MM.1S (cell line): ENCODE measurements around the gene CATSPERZ.
A peak's percentile ranks its signal among the peaks of the same experiment; 100 is the strongest.

ENCODE experiments used
- DNase-seq: peaks from one replicate; pipeline ENCODE4 v3.0.0-alpha.2; 2015
- H2AFZ ChIP-seq: fragments of 300-600 bp; sonication (generic); 2 replicates; pipeline ENCODE4 v1.6.0; 2016; ENCODE audit warnings: antibody characterized with exemption, low read length
- H3F3A ChIP-seq: fragments of 300-600 bp; sonication (generic); 2 replicates; pipeline ENCODE4 v1.6.1; 2016; ENCODE audit warnings: mild to moderate bottlenecking, antibody characterized with exemption, low read length, moderate library complexity, mixed read lengths; ENCODE audit not compliant: insufficient read depth
- H3K27ac ChIP-seq: fragments of 300-600 bp; sonication (generic); 2 replicates; pipeline ENCODE4 v1.5.1; 2016; ENCODE audit warnings: mild to moderate bottlenecking, low read length
- H3K27me3 ChIP-seq: fragments of 300-600 bp; sonication (generic); replicated peaks from 2 replicates; pipeline ENCODE4 v1.6.0; 2016; ENCODE audit warnings: low read length; ENCODE audit not compliant: insufficient read depth
- H3K36me3 ChIP-seq: fragments of 300-600 bp; sonication (generic); replicated peaks from 2 replicates; pipeline ENCODE4 v1.6.1; 2016; ENCODE audit warnings: mild to moderate bottlenecking, low read length, mixed read lengths; ENCODE audit not compliant: insufficient read depth
- H3K4me1 ChIP-seq: fragments of 300-600 bp; sonication (generic); 2 replicates; pipeline ENCODE4 v1.6.1; 2016; ENCODE audit warnings: low read length, mixed read lengths
- H3K4me2 ChIP-seq: fragments of 300-600 bp; sonication (generic); 2 replicates; pipeline ENCODE4 v1.6.0; 2016; ENCODE audit warnings: low read depth, low read length
- H3K4me3 ChIP-seq: fragments of 300-600 bp; sonication (generic); 2 replicates; pipeline ENCODE4 v1.5.1; 2016; ENCODE audit warnings: low read length, mixed read lengths
- H3K79me2 ChIP-seq: fragments of 300-600 bp; sonication (generic); 2 replicates; pipeline ENCODE4 v1.6.1; 2016; ENCODE audit warnings: mixed run types, low read length, mixed read lengths
- H3K9ac ChIP-seq: fragments of 300-600 bp; sonication (generic); 2 replicates; pipeline ENCODE4 v1.6.1; 2016; ENCODE audit warnings: low read length, mixed read lengths
- H3K9me2 ChIP-seq: fragments of 300-600 bp; sonication (generic); replicated peaks from 2 replicates; pipeline ENCODE4 v1.6.1; 2016; ENCODE audit warnings: mild to moderate bottlenecking, low read length, mixed read lengths; ENCODE audit not compliant: insufficient read depth
- H3K9me3 ChIP-seq: fragments of 300-600 bp; sonication (generic); replicated peaks from 2 replicates; pipeline ENCODE4 v1.6.1; 2016; ENCODE audit warnings: mild to moderate bottlenecking, low read length, mixed read lengths; ENCODE audit not compliant: insufficient read depth
- H4K20me1 ChIP-seq: fragments of 300-600 bp; sonication (generic); 2 replicates; pipeline ENCODE4 v1.6.1; 2016; ENCODE audit warnings: mild to moderate bottlenecking, low read length, moderate library complexity, mixed read lengths; ENCODE audit not compliant: insufficient read depth
- CTCF ChIP-seq: fragments of 300-600 bp; sonication (generic); IDR thresholded peaks from 2 replicates; pipeline ENCODE4 v1.5.1; 2016; ENCODE audit warnings: antibody characterized with exemption, low read length, mixed read lengths
- EZH2 ChIP-seq: fragments of 300-600 bp; sonication (generic); optimal IDR thresholded peaks from 2 replicates; pipeline ENCODE3; 2017; ENCODE audit warnings: low read depth, mild to moderate bottlenecking, antibody characterized with exemption, low read length, mixed read lengths
- EZH2phosphoT487 ChIP-seq: fragments of 300-600 bp; sonication (generic); IDR thresholded peaks from 2 replicates; pipeline ENCODE4 v1.6.1; 2018; ENCODE audit warnings: antibody characterized with exemption, low read length

CATSPERZ gene, protein sequence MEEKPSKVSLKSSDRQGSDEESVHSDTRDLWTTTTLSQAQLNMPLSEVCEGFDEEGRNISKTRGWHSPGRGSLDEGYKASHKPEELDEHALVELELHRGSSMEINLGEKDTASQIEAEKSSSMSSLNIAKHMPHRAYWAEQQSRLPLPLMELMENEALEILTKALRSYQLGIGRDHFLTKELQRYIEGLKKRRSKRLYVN

GRCh38 chr11:64299847-64300648, at the start of gene CATSPERZ:
TSS of gene CATSPERZ (plus strand) at chr11:64300358. CDS start at chr11:64300411, 53 bp downstream.
- peaks cover 16% of the 10 kb centered on the region for H3K4me1 ChIP-seq
- H3F3A ChIP-seq = peaks cover 18% of the 10 kb centered on the region
- no peak for TF ChIP-seq EZH2phosphoT487
- TF ChIP-seq EZH2 = no peak
- TF ChIP-seq CTCF = no peak
- no peaks in the 10 kb centered on the region for H3K9me2 ChIP-seq
- H2AFZ ChIP-seq = peak within 1 kb of the TSS; percentile 23
- H3K36me3 ChIP-seq = no peaks in the 10 kb centered on the region
- peaks cover 63% of the 10 kb centered on the region for H3K27me3 ChIP-seq
- no peak within 1 kb of the TSS for H3K9ac ChIP-seq
- no peaks in the 10 kb centered on the region for H3K9me3 ChIP-seq
- peak; percentile 1 for DNase-seq
- H4K20me1 ChIP-seq = no peaks in the 10 kb centered on the region
- H3K27ac ChIP-seq = no peak within 1 kb of the TSS
- H3K79me2 ChIP-seq = no peaks in the 10 kb centered on the region
- peak within 1 kb of the TSS; percentile 87 for H3K4me2 ChIP-seq
- peak within 1 kb of the TSS; percentile 42 for H3K4me3 ChIP-seq

GRCh38 chr11:64250415-64251015, 49.6 kb upstream of the CATSPERZ start:
- no peaks in the 10 kb centered on the region for H4K20me1 ChIP-seq
- no peaks in the 10 kb centered on the region for H3K9me2 ChIP-seq
- peak overlapping the region; percentile 84 for H2AFZ ChIP-seq
- H3K36me3 ChIP-seq = no peaks in the 10 kb centered on the region
- H3F3A ChIP-seq = 0 out of 2 replicates have a peak, but pooled peaks cover 4% of the 10 kb centered on the region
- no peak for DNase-seq
- peaks cover 20% of the 10 kb centered on the region for H3K79me2 ChIP-seq
- H3K4me3 ChIP-seq = peak overlapping the region; percentile 58
- peaks cover 5% of the 10 kb centered on the region; the same call in 1 of the 2 replicates for H3K27me3 ChIP-seq
- TF ChIP-seq EZH2phosphoT487 (no peak), CTCF (no peak), EZH2 (no peak)
- no peak overlapping the region for H3K27ac ChIP-seq
- H3K9me3 ChIP-seq = no peaks in the 10 kb centered on the region
- H3K9ac ChIP-seq = peak overlapping the region; percentile 16; the same call in 1 of the 2 replicates
- peak overlapping the region; percentile 96 for H3K4me2 ChIP-seq
- no peaks in the 10 kb centered on the region; the same call in 1 of the 2 replicates for H3K4me1 ChIP-seq

DNA sequence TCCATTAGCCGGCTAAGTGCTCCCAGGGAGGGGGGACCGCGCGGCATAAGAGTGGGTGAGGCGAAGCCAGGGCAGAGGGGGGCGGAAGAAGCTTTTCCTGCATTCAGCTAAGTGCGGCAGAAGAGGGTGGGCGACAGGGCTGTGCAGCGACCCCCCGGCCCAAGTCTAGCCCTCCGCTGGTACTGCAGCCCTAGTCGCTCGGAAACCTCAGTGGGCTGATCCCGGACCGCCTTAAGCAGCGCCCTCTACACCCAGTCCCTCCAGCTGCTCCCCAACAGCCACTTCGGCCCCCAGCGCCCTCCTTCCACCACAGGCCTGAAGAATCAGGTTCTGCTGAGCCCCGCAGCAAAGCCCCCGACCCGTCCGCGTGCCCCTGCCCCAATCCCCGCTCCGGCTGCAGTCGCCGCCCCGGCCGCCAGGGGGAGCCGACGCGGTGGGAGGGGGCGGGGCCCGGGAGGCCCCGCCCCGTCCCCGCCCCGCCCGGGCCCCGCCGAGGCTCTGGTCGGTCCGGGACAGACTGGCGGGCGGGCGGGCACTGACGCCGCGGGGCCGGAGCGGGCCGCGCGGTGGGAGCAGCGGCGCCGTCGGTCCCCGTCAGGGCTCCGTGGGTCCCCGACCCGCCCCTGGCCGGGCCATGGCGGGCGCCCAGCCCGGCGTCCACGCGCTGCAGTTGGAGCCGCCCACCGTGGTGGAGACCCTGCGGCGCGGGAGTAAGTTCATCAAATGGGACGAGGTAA, 49.0 kb upstream of the CATSPERZ start, which contains the start of gene PLCB3:
TSS of gene PLCB3 (plus strand) at position 515 of the 737 bp plus-strand sequence. CDS start at position 635, 120 bp downstream.
- peak; percentile 56 for DNase-seq
- H3K4me1 ChIP-seq = no peaks in the 10 kb centered on the region; the same call in 1 of the 2 replicates
- peak within 1 kb of the TSS; percentile 84 for H2AFZ ChIP-seq
- H3K9me2 ChIP-seq = no peaks in the 10 kb centered on the region
- peaks cover 5% of the 10 kb centered on the region; the same call in 1 of the 2 replicates for H3K27me3 ChIP-seq
- TF ChIP-seq EZH2phosphoT487 (no peak), CTCF (peak; percentile 49)
- no peaks in the 10 kb centered on the region for H3K9me3 ChIP-seq
- H3K27ac ChIP-seq = no peak within 1 kb of the TSS
- H4K20me1 ChIP-seq = no peaks in the 10 kb centered on the region
- H3K4me3 ChIP-seq = peak within 1 kb of the TSS; percentile 83
- H3F3A ChIP-seq = 0 out of 2 replicates have a peak, but pooled peaks cover 4% of the 10 kb centered on the region
- peak within 1 kb of the TSS; percentile 69 for H3K9ac ChIP-seq
- peaks cover 13% of the 10 kb centered on the region for H3K79me2 ChIP-seq
- no peaks in the 10 kb centered on the region for H3K36me3 ChIP-seq
- H3K4me2 ChIP-seq = peak within 1 kb of the TSS; percentile 100
